ENCODE measurements around the gene MPPE1. TPM values are rescaled to one million over a fixed set of nuclear protein-coding genes. Genes with fewer than 3 reads are reported as not detected.
A peak's percentile ranks its signal among the peaks of the same experiment; 100 is the strongest.

The MPPE1 gene
- total RNA-seq, 1 donor = 27.2 TPM

DNA sequence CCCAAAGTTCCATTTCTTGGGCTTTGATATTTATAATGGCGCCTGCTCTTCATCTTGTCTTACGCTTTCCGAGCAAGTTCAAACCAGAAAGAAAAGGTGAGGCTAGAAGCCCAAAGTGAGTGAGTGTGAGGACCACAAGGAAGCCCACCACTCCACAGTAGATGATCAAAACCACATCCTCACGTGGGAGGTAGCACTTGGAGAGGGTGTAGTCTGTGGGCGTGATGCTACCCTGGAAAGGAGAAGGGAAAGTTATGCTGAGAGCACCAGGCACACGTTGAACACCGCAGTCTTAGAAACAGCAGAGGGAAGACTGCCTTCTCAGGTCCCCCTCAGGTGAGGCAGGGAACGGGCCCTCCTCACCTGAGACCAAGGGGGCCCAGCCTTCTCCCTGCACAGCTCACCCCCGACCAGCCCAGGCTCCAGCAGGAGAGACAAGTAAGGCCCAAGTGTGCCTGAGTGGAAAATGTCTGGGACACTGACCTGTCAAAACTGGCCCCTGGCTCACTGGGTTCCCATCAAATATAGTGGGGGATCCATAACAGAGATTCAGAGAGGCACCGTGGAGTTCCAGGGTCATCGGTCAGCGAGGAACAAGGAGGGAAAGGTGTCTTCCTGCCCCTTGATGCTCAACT is 23.6 kb downstream of the MPPE1 start:
- DNase-seq (ENCODE audit: low read depth) = no peak
- H3K4me3 ChIP-seq (ENCODE audit: low read depth, low read length) = no peak overlapping the region
- TF ChIP-seq, protein P1, sequence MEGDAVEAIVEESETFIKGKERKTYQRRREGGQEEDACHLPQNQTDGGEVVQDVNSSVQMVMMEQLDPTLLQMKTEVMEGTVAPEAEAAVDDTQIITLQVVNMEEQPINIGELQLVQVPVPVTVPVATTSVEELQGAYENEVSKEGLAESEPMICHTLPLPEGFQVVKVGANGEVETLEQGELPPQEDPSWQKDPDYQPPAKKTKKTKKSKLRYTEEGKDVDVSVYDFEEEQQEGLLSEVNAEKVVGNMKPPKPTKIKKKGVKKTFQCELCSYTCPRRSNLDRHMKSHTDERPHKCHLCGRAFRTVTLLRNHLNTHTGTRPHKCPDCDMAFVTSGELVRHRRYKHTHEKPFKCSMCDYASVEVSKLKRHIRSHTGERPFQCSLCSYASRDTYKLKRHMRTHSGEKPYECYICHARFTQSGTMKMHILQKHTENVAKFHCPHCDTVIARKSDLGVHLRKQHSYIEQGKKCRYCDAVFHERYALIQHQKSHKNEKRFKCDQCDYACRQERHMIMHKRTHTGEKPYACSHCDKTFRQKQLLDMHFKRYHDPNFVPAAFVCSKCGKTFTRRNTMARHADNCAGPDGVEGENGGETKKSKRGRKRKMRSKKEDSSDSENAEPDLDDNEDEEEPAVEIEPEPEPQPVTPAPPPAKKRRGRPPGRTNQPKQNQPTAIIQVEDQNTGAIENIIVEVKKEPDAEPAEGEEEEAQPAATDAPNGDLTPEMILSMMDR (IDR thresholded peaks at IDR 0.05; ENCODE audit: insufficient read depth, low read depth, low read length) = no peak

DNA sequence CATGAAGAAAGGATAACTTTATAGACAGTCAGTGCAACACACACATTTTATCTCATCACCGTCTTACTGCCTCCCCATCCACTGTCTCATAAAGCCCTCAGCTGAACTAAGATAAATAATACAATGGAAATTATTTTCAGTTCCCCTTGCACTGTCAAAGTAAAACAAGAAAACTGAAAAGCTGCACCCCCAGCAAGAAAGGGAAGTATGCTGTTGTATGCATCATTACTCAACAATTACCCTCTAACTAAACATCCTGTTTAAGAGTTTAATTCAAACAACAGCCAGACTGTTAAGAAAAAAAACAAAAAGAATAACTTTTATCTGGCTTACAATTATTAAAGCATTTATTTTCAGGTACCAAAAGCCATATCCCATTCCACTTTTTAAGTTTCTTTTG is 25.0 kb downstream of the MPPE1 start:
- peak; percentile 42 for DNase-seq (ENCODE audit: low read depth)
- H3K4me3 ChIP-seq (ENCODE audit: low read depth, low read length) = no peak overlapping the region
- TF ChIP-seq, protein P1 (IDR thresholded peaks at IDR 0.05; ENCODE audit: insufficient read depth, low read depth, low read length) = no peak

DNA sequence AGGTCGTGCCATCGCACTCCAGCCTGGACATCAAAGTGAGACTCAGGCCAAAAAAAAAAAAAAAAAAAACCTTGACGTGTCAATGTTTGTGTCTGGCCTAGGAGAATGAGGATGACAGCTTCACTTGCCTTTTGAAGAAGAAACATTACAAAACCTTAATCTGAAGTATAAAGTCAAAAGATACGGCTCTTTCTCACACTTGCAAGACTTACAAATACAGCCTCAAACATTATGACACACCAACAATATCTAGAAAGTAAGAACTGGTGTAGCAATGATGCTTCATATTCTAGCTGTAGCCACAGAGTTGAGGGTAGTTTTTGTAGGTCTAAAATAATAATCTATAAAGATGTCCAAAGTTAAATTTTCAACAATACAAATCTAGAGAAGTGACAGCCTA is 25.5 kb downstream of the MPPE1 start:
- DNase-seq (ENCODE audit: low read depth) = no peak
- no peak overlapping the region for H3K4me3 ChIP-seq (ENCODE audit: low read depth, low read length)
- TF ChIP-seq, protein P1 (IDR thresholded peaks at IDR 0.05; ENCODE audit: insufficient read depth, low read depth, low read length) = no peak

DNA sequence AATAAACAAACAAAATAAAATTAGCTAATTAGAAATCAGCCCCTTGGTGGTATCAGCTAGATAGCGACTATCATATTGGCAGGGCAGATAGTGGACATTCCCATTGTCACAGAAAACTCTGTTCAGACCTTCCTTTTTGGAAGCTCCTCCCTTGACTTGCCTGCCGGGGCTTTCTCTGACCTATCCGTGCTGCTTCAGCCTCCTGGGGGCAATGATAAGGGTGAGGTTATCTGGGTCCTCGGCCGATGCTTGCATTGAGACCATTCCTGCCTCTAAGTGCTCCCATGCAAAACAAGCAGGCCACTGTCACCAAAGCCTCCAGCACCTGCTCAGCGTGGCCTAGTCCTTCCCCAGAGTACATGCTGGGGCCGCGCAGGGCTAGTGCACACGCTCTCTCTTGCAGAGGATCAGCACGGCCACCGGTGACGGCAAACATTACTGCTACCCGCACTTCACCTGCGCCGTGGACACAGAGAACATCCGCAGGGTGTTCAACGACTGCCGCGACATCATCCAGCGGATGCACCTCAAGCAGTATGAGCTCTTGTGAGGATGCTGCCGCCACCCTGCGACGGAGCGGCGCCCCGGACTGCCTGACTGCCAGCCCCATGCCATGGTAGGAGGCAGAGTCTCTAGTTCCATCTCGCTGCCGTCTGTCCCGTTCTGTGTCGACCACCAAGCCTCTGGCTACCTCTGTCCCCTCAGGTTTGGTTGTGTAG is 27.4 kb downstream of the MPPE1 start:
- no peak for DNase-seq (ENCODE audit: low read depth)
- TF ChIP-seq, protein P1 (IDR thresholded peaks at IDR 0.05; ENCODE audit: insufficient read depth, low read depth, low read length) = no peak
- H3K4me3 ChIP-seq (ENCODE audit: low read depth, low read length) = no peak overlapping the region

DNA sequence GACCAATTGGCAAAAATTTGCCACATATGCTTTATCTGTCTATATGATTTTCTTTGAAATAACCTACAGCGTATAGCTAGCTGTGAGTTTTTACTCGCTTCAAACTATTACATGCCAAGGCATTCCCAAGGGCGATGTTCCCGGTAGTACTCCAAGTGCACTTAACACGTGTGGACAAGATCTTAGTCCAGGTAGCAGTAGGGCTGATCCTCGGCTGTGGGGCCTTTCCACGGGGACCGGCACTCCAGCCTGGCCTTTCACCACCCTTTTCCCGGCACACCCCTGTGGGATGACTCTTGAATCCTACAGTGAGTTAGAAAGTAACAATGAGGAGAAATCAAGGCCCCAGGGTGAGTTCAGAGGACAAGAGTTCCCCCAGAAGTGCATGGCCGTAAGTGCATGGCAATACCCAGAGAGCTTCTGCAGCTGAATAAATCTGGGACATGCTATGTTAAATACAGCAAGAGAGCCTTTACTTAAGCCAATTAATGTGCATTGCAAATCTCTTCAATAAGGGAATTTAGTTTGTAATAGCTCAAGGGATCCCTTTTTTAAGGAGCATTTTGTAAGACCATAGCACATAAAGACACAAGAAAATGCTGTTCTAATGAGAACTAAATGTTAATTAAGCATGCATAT is 30.5 kb downstream of the MPPE1 start:
- no peak overlapping the region for H3K4me3 ChIP-seq (ENCODE audit: low read depth, low read length)
- DNase-seq (ENCODE audit: low read depth) = no peak
- TF ChIP-seq, protein P1 (IDR thresholded peaks at IDR 0.05; ENCODE audit: insufficient read depth, low read depth, low read length) = no peak

DNA sequence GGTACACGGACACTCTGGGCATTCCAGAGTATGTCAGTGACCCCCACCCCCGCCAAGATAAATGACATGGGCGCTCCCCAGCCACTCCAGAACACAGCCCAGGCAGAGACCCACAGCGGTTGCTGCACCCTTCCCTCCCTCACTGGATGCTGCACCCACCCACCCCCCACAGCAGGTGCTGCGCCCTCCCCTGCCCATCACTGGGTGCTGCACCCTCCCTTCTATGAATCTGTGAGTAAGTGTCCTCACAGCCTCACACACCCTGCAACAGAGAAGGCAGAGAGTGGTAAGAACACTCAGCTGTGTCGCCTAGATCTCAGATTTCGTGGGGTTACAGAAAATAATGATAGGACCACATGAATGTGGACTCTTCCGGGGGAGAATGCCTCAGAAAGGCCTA is 33.4 kb downstream of the MPPE1 start:
- no peak overlapping the region for H3K4me3 ChIP-seq (ENCODE audit: low read depth, low read length)
- no peak for DNase-seq (ENCODE audit: low read depth)
- TF ChIP-seq, protein P1 (IDR thresholded peaks at IDR 0.05; ENCODE audit: insufficient read depth, low read depth, low read length) = no peak
